ENCODE results near the gene BMP8B.
A peak's percentile ranks its signal among the peaks of the same experiment; 100 is the strongest.

The BMP8B gene

DNA sequence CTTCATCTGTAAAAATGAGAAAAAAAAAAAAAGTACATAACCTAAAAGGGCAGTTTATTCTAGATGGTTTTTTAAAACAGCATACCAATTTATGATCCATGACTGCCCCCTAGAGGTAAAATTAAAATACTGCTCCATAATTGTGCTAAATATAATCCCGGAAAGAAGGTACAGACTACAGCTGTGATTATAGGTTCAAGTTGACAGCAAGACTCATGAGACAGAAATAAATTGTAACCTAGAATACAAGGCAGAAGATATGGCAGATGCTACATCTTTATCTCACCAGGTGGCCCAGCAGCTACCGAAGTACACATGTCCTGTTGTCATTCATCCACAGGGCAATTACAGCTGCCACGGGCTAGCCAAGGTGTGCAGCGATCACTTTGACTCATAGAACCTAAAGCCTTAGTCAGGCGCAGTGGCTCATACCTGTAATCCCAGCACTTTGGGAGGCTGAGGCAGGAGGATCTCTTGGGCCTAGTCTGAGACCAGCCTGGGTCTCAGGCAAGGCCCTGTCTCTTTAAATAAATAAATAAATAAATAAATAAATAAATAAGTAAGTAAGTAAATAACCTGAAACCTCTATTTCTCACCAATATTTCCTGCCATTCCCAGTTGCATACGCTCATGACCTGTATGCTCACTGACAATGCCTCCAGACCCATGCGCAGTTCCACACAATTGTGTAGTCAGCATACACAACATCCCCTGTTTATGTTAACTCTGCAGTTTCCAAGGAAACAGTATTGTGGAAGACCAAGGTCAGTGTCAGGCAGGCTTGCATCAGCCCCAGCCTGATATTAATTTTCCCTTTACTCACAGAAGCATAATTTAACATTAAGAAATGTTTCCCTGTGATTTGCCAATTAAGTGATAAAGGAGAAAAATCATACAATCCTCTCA is 68.3 kb downstream of the BMP8B start:
- peak in 1 of 2 experiments; percentile 14 for DNase-seq

- DNase-seq, result no peak
Observed at GRCh38 chr1:39717809-39718208, 70.9 kb downstream of the BMP8B start.

- DNase-seq, result no peak
Observed at GRCh38 chr1:39713557-39713956, 75.1 kb downstream of the BMP8B start.

- no peak for DNase-seq
Observed at GRCh38 chr1:39711966-39712340, 76.7 kb downstream of the BMP8B start.

DNA sequence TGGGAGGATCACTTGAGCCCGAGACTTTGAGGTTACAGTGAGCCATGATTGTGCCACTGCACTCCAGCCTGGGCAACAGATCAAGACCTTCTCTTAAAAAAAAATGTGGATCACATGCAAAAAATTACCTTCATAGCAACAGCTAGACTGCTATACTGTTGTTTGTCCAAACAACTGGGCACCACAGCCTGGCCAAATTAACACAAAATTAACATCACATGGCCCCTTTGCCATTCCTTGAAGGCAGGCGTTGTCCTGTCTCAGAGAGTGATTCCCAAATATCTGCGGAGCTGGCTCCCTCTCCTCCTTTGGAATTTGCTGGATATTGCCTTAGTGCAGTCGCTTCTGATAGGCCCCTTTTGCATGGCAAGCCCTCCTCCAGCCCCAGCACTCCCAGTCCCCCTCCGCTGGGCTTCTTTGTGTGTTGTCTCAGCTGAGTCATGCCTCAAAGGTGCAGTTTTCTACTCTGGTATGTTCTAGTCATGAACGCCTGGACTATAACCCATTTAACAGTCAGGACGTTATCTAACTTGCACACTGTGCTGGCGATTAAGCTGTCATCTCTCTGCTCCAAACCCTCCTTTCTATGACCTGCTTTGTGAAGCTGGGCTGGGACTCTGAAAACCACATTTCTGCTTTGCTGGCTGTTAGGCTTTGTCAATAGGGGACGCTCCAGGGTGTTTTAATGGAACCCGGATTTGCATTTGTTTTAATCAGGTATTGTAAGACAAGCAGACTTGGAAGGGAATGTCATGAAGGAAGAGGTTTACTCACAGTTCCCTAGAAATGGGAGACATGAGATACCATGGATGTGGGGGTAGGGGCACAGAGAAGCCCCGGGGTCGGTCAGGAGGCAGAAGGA is 77.3 kb downstream of the BMP8B start:
- no peak for DNase-seq

GRCh38 chr1:39707506-39707905 is 81.2 kb downstream of the BMP8B start:
- DNase-seq, result no peak
